OCI-LY3 (cell line): ENCODE results near the gene CELF2.

Experiments
- H2AFZ ChIP-seq: fragments of 200-600, 300-600 bp; shearing (Covaris generic); 2 replicates; pipeline ENCODE4 v1.6.0; 2014; ENCODE audit warnings: antibody characterized with exemption, low read depth, low read length
- H3K27ac ChIP-seq: fragments of 200-600, 300-600 bp; sonication (generic); 2 replicates; pipeline ENCODE4 v1.5.1; 2014; ENCODE audit warnings: mild to moderate bottlenecking, low read length, moderate library complexity, mixed read lengths
- H3K27me3 ChIP-seq: fragments of 200-600, 300-600 bp; sonication (generic); 2 replicates; pipeline ENCODE4 v1.6.1; 2014; ENCODE audit warnings: low read depth, low read length, mixed read lengths
- H3K36me3 ChIP-seq: fragments of 200-600, 300-600 bp; sonication (generic); replicated peaks from 2 replicates; pipeline ENCODE3; 2014; ENCODE audit warnings: low read depth, low read length, mixed read lengths
- H3K4me1 ChIP-seq: fragments of 300-600, 200-600 bp; sonication (generic); 2 replicates; pipeline ENCODE4 v1.6.1; 2014; ENCODE audit warnings: low read length, mixed read lengths
- H3K4me2 ChIP-seq: fragments of 200-600, 300-600 bp; sonication (generic); 2 replicates; pipeline ENCODE4 v1.6.1; 2014; ENCODE audit warnings: low read length, mixed read lengths
- H3K4me3 ChIP-seq: fragments of 300-600, 200-600 bp; sonication (generic); 2 replicates; pipeline ENCODE4 v1.5.1; 2014; ENCODE audit warnings: antibody characterized with exemption, mild to moderate bottlenecking, low read length, moderate library complexity
- H3K79me2 ChIP-seq: fragments of 300-600, 200-600 bp; shearing (Covaris generic); 2 replicates; pipeline ENCODE4 v1.6.1; 2014; ENCODE audit warnings: mild to moderate bottlenecking, low read length, mixed read lengths
- H3K9ac ChIP-seq: fragments of 300-600, 200-600 bp; shearing (Covaris generic); 2 replicates; pipeline ENCODE4 v1.6.0; 2014; ENCODE audit warnings: mild to moderate bottlenecking, low read length, moderate library complexity
- H3K9me3 ChIP-seq: fragments of 200-600, 300-600 bp; shearing (Covaris generic); 2 replicates; pipeline ENCODE4 v1.6.1; 2014; ENCODE audit warnings: low read length, mixed read lengths; ENCODE audit not compliant: insufficient read depth
- H4K20me1 ChIP-seq: fragments of 200-600, 300-600 bp; sonication (generic); 2 replicates; pipeline ENCODE4 v1.6.1; 2016; ENCODE audit warnings: low read length, mixed read lengths; ENCODE audit not compliant: insufficient read depth
- EZH2phosphoT487 ChIP-seq: fragments of 200-600 bp; shearing (Covaris generic); IDR thresholded peaks from 2 replicates; pipeline ENCODE4 v1.6.1; 2018; ENCODE audit warnings: antibody characterized with exemption, mixed run types, low read depth
- TF ChIP-seq, protein P1 (sequence below): fragments of 200-600, 300-600 bp; sonication (generic); IDR thresholded peaks from 2 replicates; pipeline ENCODE4 v1.5.1; 2014; ENCODE audit warnings: antibody characterized with exemption, low read length, low read depth

Gene CELF2

DNA sequence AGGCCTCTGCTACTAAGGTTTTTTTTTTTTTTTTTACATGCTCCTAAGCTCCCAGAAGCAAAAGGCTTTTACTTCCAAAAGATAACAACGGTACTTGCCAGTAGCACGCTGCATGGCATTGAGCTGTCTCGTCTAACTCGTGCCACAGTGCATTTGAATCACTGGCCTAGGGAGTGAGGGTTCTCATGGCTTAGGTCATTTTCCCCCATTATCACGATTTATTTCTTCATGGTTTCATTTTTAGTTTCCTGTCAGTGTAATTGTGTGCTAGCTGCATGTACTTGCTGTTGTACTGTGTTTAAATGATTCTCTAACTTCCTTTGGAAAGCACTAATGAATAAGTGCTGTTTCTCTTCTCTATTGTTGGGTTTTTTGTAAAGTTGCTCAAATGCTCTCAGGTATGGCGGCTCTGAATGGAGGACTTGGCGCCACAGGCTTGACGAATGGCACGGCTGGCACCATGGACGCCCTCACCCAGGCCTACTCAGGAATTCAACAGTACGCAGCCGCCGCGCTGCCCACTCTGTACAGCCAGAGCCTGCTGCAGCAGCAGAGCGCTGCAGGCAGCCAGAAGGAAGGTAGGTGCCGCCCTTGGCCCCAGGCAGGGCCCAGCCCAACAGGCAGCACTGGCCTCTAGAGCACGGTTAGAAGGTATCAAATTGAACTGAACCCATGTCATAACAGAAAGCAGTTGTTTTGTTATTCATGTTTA, 303.3 kb downstream of the CELF2 start:
- no peaks in the 10 kb centered on the region for H3K27me3 ChIP-seq
- no peaks in the 10 kb centered on the region for H4K20me1 ChIP-seq
- H3K4me2 ChIP-seq, result no peak overlapping the region
- H3K9ac ChIP-seq, result no peak overlapping the region
- TF ChIP-seq, protein P1, sequence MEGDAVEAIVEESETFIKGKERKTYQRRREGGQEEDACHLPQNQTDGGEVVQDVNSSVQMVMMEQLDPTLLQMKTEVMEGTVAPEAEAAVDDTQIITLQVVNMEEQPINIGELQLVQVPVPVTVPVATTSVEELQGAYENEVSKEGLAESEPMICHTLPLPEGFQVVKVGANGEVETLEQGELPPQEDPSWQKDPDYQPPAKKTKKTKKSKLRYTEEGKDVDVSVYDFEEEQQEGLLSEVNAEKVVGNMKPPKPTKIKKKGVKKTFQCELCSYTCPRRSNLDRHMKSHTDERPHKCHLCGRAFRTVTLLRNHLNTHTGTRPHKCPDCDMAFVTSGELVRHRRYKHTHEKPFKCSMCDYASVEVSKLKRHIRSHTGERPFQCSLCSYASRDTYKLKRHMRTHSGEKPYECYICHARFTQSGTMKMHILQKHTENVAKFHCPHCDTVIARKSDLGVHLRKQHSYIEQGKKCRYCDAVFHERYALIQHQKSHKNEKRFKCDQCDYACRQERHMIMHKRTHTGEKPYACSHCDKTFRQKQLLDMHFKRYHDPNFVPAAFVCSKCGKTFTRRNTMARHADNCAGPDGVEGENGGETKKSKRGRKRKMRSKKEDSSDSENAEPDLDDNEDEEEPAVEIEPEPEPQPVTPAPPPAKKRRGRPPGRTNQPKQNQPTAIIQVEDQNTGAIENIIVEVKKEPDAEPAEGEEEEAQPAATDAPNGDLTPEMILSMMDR, result no peak
- no peak for TF ChIP-seq EZH2phosphoT487
- H3K79me2 ChIP-seq, result no peaks in the 10 kb centered on the region
- no peak overlapping the region for H3K4me3 ChIP-seq
- H3K9me3 ChIP-seq, result no peaks in the 10 kb centered on the region
- no peak overlapping the region for H3K27ac ChIP-seq
- no peaks in the 10 kb centered on the region for H3K36me3 ChIP-seq
- no peak overlapping the region for H2AFZ ChIP-seq
- H3K4me1 ChIP-seq, result no peaks in the 10 kb centered on the region

DNA sequence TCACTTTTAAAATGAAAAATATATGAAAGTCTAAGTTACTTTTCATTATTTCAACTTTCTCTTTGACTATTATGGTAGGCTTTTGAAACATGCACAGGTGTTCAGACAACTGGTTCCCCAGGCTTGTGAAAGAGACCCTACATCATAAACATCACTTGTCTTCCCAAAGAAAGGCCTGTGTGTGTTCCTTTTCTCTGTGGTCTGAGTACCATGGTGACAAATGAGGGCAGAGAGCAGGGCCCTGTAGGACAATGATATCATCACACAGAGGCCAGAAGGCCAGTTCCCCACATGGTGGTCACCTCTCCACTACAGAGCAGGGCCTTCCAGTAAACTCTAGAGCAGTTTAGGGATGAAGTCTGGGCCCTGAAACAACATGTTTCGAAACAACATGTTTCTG, 305.0 kb downstream of the CELF2 start:
- Histone ChIP-seq H4K20me1 (no peaks in the 10 kb centered on the region), H3K4me3 (no peak overlapping the region), H3K9me3 (no peaks in the 10 kb centered on the region), H3K4me2 (no peak overlapping the region), H2AFZ (no peak overlapping the region), H3K9ac (no peak overlapping the region), H3K79me2 (no peaks in the 10 kb centered on the region), H3K27me3 (no peaks in the 10 kb centered on the region), H3K36me3 (no peaks in the 10 kb centered on the region), H3K27ac (no peak overlapping the region), H3K4me1 (no peaks in the 10 kb centered on the region)
- TF ChIP-seq EZH2phosphoT487, result no peak
- TF ChIP-seq, protein P1, result no peak

DNA sequence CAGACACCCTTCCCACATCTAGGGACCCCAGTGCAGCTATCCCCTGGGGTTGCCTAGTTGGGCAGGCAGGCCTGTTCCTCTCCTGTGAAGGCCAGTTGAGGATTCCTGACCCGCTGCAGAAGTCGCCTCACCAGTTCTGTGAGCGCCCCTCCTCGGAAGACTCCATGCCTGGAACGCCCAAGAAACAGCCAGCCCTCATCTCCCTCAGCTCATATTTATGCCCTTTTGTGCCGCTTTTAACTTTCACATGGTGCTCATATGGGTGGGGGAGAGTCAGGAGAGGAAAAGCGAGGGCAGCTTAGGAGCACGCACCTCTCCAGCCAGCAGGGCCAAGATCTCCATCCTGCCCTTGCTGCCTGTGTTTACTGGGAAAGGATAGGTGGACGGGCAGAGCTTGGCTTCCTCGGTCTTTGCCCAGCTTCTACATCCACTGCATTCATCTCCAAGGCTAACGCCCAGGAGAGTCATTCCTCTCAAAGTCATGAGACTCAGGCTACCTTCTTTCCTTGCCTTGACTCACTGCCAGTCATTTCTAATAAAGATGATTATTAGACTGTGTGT, 307.2 kb downstream of the CELF2 start:
- H3K27ac ChIP-seq, result no peak overlapping the region
- H2AFZ ChIP-seq, result no peak overlapping the region
- no peaks in the 10 kb centered on the region for H3K4me1 ChIP-seq
- no peaks in the 10 kb centered on the region for H3K27me3 ChIP-seq
- no peaks in the 10 kb centered on the region for H4K20me1 ChIP-seq
- H3K36me3 ChIP-seq, result no peaks in the 10 kb centered on the region
- H3K79me2 ChIP-seq, result no peaks in the 10 kb centered on the region
- H3K4me3 ChIP-seq, result no peak overlapping the region
- no peaks in the 10 kb centered on the region for H3K9me3 ChIP-seq
- no peak overlapping the region for H3K4me2 ChIP-seq
- TF ChIP-seq EZH2phosphoT487, result no peak
- TF ChIP-seq, protein P1, result no peak
- no peak overlapping the region for H3K9ac ChIP-seq

DNA sequence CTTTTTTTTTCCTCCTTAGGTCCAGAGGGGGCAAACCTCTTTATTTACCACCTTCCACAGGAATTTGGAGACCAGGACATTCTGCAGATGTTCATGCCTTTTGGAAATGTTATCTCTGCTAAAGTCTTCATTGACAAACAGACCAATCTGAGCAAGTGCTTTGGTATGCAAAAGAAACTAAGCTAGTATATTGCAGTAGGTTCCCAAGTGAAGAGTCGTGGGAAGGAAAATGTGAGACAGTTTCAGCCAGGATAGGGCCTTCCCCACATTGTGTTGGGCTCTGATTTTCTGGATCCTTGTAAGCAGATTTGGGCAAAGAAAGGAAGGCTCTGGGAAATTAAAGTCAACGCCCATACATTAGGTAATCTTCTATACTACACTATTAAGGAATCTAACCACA, 308.1 kb downstream of the CELF2 start:
- H2AFZ ChIP-seq, result no peak overlapping the region
- no peak overlapping the region for H3K27ac ChIP-seq
- H3K4me2 ChIP-seq, result no peak overlapping the region
- no peaks in the 10 kb centered on the region for H3K79me2 ChIP-seq
- no peak overlapping the region for H3K4me3 ChIP-seq
- no peak overlapping the region for H3K9ac ChIP-seq
- no peak for TF ChIP-seq EZH2phosphoT487
- TF ChIP-seq, protein P1, result no peak
- no peaks in the 10 kb centered on the region for H3K9me3 ChIP-seq
- no peaks in the 10 kb centered on the region for H3K36me3 ChIP-seq
- H3K4me1 ChIP-seq, result no peaks in the 10 kb centered on the region
- H3K27me3 ChIP-seq, result no peaks in the 10 kb centered on the region
- H4K20me1 ChIP-seq, result no peaks in the 10 kb centered on the region
